SU-DHL-6 (cell line): ENCODE measurements around the gene PIGR.

Experiments
- H2AFZ ChIP-seq: fragments of 200-600 bp; sonication (generic); 2 replicates; pipeline ENCODE4 v1.6.1; 2014; ENCODE audit warnings: low read depth, mild to moderate bottlenecking, moderate library complexity, mixed read lengths, antibody characterized with exemption, low read length; ENCODE audit not compliant: severe bottlenecking
- H3F3A ChIP-seq: fragments of 200-600 bp; shearing (Covaris generic); 2 replicates; pipeline ENCODE4 v1.6.0; 2016; ENCODE audit warnings: antibody characterized with exemption, mild to moderate bottlenecking; ENCODE audit not compliant: insufficient read depth
- H3K27ac ChIP-seq: fragments of 200-600 bp; sonication (generic); 2 replicates; pipeline ENCODE4 v1.5.1; 2016; ENCODE audit warnings: low read depth, mild to moderate bottlenecking, low read length, moderate library complexity, mixed read lengths
- H3K27me3 ChIP-seq: fragments of 200-600 bp; sonication (generic), shearing (Covaris generic); 2 replicates; pipeline ENCODE4 v1.6.0; 2014; ENCODE audit warnings: mild to moderate bottlenecking, low read length
- H3K36me3 ChIP-seq: fragments of 200-600 bp; sonication (generic); 2 replicates; pipeline ENCODE4 v1.6.1; 2014; ENCODE audit warnings: mild to moderate bottlenecking, low read length, mixed read lengths
- H3K4me2 ChIP-seq: fragments of 300-600, 200-600 bp; shearing (Covaris generic), sonication (generic); 2 replicates; pipeline ENCODE4 v1.6.0; 2014; ENCODE audit warnings: low read length, low read depth, mild to moderate bottlenecking; ENCODE audit not compliant: poor library complexity, severe bottlenecking
- H3K4me3 ChIP-seq: fragments of 200-600 bp; sonication (generic); 2 replicates; pipeline ENCODE4 v1.5.1; 2014; ENCODE audit warnings: antibody characterized with exemption, low read length, mild to moderate bottlenecking, mixed read lengths; ENCODE audit not compliant: insufficient read depth, poor library complexity, severe bottlenecking
- H3K79me2 ChIP-seq: fragments of 200-600 bp; sonication (generic); 2 replicates; pipeline ENCODE4 v1.6.1; 2014; ENCODE audit warnings: mild to moderate bottlenecking, low read length, moderate library complexity; ENCODE audit not compliant: insufficient read depth
- H3K9ac ChIP-seq: fragments of 200-600 bp; sonication (generic); 2 replicates; pipeline ENCODE4 v1.7.0; 2014; ENCODE audit warnings: mild to moderate bottlenecking, low read length
- H3K9me2 ChIP-seq: fragments of 200-600 bp; sonication (generic); replicated peaks from 2 replicates; pipeline ENCODE4 v1.6.1; 2014; ENCODE audit warnings: low read length; ENCODE audit not compliant: insufficient read depth
- H3K9me3 ChIP-seq: fragments of 200-600 bp; sonication (generic); 2 replicates; pipeline ENCODE4 v1.6.1; 2014; ENCODE audit warnings: low read length, mixed read lengths; ENCODE audit not compliant: insufficient read depth
- H4K20me1 ChIP-seq: fragments of 200-600 bp; sonication (generic); 2 replicates; pipeline ENCODE4 v1.6.1; 2014; ENCODE audit warnings: low read depth, mild to moderate bottlenecking, antibody characterized with exemption, low read length, moderate library complexity, mixed read lengths
- EZH2phosphoT487 ChIP-seq: fragments of 200-600 bp; sonication (generic), shearing (Covaris generic); conservative IDR thresholded peaks from 2 replicates; pipeline ENCODE4 v1.6.1; 2018; ENCODE audit warnings: mild to moderate bottlenecking, antibody characterized with exemption, low read length, moderate library complexity, mixed read lengths
- TF ChIP-seq, protein P1 (sequence below): fragments of 200-600 bp; sonication (generic); IDR thresholded peaks from one replicate; pipeline ENCODE4 v1.5.1; 2017; ENCODE audit warnings: antibody characterized with exemption, mild to moderate bottlenecking, low read length, moderate library complexity; ENCODE audit not compliant: insufficient read depth, poor library complexity, severe bottlenecking

The PIGR gene

DNA sequence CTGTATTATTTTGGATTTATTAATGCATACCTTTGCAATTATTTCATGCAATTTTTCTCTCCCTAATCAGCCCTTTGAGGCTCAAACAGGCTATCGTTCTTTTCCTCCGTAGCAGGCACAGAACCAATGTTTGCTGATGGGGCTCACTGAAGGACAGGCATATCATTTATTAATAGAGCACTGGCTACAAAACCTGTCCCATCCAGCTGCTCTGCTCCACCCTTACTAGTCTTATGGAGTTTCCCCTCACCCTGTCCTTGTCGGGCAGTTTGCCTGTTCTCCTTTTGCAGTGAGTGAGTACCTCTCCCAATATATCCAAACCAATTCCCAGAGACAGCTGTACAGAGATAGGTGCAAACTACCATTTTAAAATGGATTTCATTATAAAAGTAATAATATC, 40.6 kb upstream of the PIGR start:
- H3K9me2 ChIP-seq = no peaks in the 10 kb centered on the region
- H3K27me3 ChIP-seq = no peaks in the 10 kb centered on the region

DNA sequence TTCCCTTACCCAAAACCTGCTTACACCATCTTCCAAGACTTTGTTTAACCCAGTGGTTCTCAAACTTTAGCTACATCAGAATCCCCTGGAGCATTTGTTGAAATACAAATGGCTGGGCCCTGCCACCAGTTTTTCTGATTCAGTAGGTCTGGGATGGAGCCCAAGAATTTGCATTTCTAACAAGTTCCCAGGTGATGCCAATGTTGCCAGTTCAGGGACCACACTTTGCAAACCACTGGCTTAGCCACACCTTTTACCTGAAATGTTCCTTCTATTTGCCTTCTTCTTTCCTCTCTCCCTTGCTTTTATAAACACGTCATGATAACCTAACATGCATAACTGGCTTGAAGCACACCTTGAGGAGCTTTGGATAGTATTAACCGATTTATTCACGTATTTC, 40.1 kb upstream of the PIGR start:
- H3K4me2 ChIP-seq = no peak overlapping the region

More for the DNA sequence above, 40.6 kb upstream of the PIGR start:
- Histone ChIP-seq H3K36me3 (no peaks in the 10 kb centered on the region), H2AFZ (no peak overlapping the region), H4K20me1 (no peaks in the 10 kb centered on the region), H3F3A (no peaks in the 10 kb centered on the region), H3K9me3 (no peaks in the 10 kb centered on the region), H3K4me2 (no peak overlapping the region), H3K4me3 (no peak overlapping the region), H3K9ac (no peak overlapping the region), H3K79me2 (no peaks in the 10 kb centered on the region), H3K27ac (no peak overlapping the region)
- TF ChIP-seq EZH2phosphoT487 = no peak
- TF ChIP-seq, protein P1, sequence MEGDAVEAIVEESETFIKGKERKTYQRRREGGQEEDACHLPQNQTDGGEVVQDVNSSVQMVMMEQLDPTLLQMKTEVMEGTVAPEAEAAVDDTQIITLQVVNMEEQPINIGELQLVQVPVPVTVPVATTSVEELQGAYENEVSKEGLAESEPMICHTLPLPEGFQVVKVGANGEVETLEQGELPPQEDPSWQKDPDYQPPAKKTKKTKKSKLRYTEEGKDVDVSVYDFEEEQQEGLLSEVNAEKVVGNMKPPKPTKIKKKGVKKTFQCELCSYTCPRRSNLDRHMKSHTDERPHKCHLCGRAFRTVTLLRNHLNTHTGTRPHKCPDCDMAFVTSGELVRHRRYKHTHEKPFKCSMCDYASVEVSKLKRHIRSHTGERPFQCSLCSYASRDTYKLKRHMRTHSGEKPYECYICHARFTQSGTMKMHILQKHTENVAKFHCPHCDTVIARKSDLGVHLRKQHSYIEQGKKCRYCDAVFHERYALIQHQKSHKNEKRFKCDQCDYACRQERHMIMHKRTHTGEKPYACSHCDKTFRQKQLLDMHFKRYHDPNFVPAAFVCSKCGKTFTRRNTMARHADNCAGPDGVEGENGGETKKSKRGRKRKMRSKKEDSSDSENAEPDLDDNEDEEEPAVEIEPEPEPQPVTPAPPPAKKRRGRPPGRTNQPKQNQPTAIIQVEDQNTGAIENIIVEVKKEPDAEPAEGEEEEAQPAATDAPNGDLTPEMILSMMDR = no peak

DNA sequence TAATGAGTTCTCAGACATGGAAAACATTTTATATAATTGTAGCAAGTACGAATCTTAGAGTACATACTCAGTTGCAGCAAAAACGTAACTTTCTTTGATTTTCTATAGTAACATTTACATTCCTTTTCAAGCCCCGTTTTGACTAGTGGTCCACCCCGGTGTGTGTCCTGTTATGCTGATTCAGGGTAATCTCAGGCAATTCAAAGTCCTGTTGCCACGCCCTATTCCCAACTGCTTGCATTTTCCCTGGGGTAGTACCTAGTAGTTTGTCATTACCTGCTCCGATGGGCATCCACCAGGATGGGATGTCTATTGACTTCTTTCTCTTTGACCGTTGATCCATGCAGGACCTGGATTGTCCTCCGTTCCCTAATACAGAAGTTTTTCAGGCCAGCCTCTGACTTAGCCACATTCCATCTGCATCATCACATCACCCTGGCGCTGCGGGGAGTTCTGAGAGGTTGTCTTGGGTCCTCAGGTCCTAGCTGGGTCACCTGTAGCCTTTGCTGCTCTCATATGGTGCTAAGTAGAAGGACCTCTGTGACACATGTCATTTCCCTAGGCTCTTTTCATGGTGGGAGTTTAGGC, 39.0 kb upstream of the PIGR start:
- TF ChIP-seq, protein P1 = no peak
- TF ChIP-seq EZH2phosphoT487 = no peak
- H3K27ac ChIP-seq = no peak overlapping the region
- no peaks in the 10 kb centered on the region for H3K36me3 ChIP-seq
- H3K27me3 ChIP-seq = no peaks in the 10 kb centered on the region
- no peak overlapping the region for H3K4me2 ChIP-seq
- no peaks in the 10 kb centered on the region for H3K9me3 ChIP-seq
- H3K9me2 ChIP-seq = no peaks in the 10 kb centered on the region
- no peak overlapping the region for H3K4me3 ChIP-seq
- H3K9ac ChIP-seq = no peak overlapping the region
- no peaks in the 10 kb centered on the region for H3F3A ChIP-seq
- H2AFZ ChIP-seq = no peak overlapping the region
- H3K79me2 ChIP-seq = no peaks in the 10 kb centered on the region
- H4K20me1 ChIP-seq = no peaks in the 10 kb centered on the region

More for the DNA sequence above, 40.1 kb upstream of the PIGR start:
- no peaks in the 10 kb centered on the region for H3K36me3 ChIP-seq
- H3K9me3 ChIP-seq = no peaks in the 10 kb centered on the region
- H3K27ac ChIP-seq = no peak overlapping the region
- no peak overlapping the region for H3K4me3 ChIP-seq
- TF ChIP-seq, protein P1 = no peak
- TF ChIP-seq EZH2phosphoT487 = no peak
- H3K9ac ChIP-seq = no peak overlapping the region
- no peaks in the 10 kb centered on the region for H4K20me1 ChIP-seq
- H2AFZ ChIP-seq = no peak overlapping the region
- H3K9me2 ChIP-seq = no peaks in the 10 kb centered on the region
- no peaks in the 10 kb centered on the region for H3F3A ChIP-seq
- H3K27me3 ChIP-seq = no peaks in the 10 kb centered on the region
- H3K79me2 ChIP-seq = no peaks in the 10 kb centered on the region
